Upper lobe of left lung (tissue), 4 donors: ENCODE measurements around the gene CTSS.
"Not testable (repeated sequence)": the region's sequence is repeated elsewhere in the genome, so short reads cannot be mapped to it uniquely, and the experiment has no call there.

Experiments
- CTCF ChIP-seq, 6 experiments: fragments of 450-650 bp in 4 of 6; fragments of 200-600 bp in 2 of 6; sonication (generic) in 2 of 6; IDR thresholded peaks; one replicate each; pipeline ENCODE4 v1.5.1; 2016 to 2019; ENCODE audit warnings: antibody characterized with exemption in 6 of 6
- POLR2A ChIP-seq, 4 donors: fragments of 450-650 bp; IDR thresholded peaks; one replicate each; pipeline ENCODE4 v1.5.1; 2016 to 2017; ENCODE audit warnings: antibody characterized with exemption in 4 of 4, mild to moderate bottlenecking in 2 of 4

DNA sequence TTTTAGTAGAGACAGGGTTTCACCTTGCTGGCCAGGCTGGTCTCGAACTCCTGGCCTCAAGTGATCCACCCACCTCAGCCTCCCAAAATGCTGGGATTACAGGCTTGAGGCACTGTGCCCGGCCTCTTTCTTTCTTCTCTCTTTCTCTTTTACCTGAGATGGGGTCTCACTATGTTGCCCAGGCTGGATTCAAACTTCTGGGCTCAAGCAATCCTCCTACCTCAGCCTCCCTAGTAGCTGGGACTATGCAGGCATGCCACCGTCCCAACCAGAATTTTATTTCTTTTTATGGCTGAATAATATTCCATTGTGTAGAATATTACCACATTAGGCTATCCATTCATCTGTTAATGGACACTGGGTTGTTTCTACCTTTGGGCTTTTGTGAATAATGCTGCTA, 28.2 kb upstream of the CTSS start:
- not testable (repeated sequence) for TF ChIP-seq CTCF, POLR2A (IDR thresholded peaks at IDR 0.05)
